ENCODE results near the gene ZSWIM1. TPM values are rescaled to one million over a fixed set of nuclear protein-coding genes. Genes with fewer than 3 reads are reported as not detected.

ZSWIM1 gene
- total and polyA plus RNA-seq, 2 of the 13 experiments (the other 11 are each of a cell fraction or from before 2014, with no cell fraction given), result 9.5 to 11.7 TPM

DNA sequence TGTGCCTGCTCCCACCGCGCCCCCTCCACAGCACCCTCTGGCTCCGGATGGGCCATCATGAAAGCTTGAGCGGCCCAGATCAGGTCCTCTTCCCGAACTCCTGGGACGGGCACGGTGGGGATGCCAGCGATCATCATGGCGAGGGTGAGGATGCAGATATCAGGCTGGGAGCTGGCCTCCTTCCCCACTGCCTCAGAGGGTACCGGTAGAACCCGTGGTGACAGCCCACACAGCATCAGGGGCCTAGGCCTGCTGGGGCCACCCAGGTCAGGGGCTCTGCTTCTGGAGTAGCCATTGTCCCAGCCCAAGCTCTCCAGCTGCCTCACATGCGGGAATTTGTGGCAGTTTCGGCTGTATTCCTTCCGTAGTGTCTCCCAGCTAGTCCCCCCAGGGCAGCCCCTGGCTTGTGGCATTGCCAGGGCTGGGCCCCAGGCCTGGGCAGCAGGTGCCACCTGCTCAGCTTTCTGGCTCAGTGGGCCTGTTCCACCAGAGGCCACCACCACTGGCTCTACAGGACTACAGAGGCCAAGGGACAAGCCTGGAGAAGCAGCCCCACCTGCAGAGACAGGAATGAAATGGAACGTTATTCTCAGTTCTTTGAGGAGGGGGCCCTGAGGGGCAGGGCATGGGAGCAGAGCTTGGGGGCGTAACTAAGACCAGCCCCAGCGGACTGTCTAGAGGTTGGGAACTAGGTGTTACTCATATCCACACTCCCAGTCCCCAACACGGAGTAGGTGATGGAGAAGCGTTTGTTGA, 5.7 kb downstream of the ZSWIM1 start (continued):
- TF ChIP-seq KIAA2018 (CRISPR knock-in tag; IDR thresholded peaks at IDR 0.05; ENCODE audit: borderline replicate concordance) (no peak), HDAC2 (CRISPR knock-in tag; IDR thresholded peaks at IDR 0.05) (no peak), ZMAT3 (CRISPR knock-in tag; conservative IDR thresholded peaks at IDR 0.05) (no peak), ZNF253 (CRISPR knock-in tag; IDR thresholded peaks at IDR 0.05; ENCODE audit: borderline replicate concordance) (no peak), PBX3 (CRISPR knock-in tag; IDR thresholded peaks at IDR 0.05; ENCODE audit: borderline replicate concordance) (no peak), ONECUT2 (CRISPR knock-in tag; IDR thresholded peaks at IDR 0.05) (no peak), RBFOX2 (IDR thresholded peaks at IDR 0.05; ENCODE audit: low read depth, low read length) (peak; percentile 71; the same call in 1 of the 2 replicates), HNRNPLL (IDR thresholded peaks at IDR 0.05; ENCODE audit: low read depth, low read length, poor library complexity, severe bottlenecking) (peak; percentile 15), PAX8 (CRISPR knock-in tag; IDR thresholded peaks at IDR 0.05; ENCODE audit: borderline replicate concordance) (no peak), POLR2A (IDR thresholded peaks at IDR 0.05; ENCODE audit: insufficient read depth in 1 of 2, low read depth in 2 of 2, low read length in 2 of 2) (peak in 1 of 2 experiments; percentile 47; a peak in 2 of 4 replicates), SCMH1 (CRISPR knock-in tag; IDR thresholded peaks at IDR 0.05; ENCODE audit: borderline replicate concordance) (no peak), JUND (CRISPR knock-in tag; IDR thresholded peaks at IDR 0.05) (no peak), PLRG1 (conservative IDR thresholded peaks at IDR 0.05) (no peak), ZBTB2 (CRISPR knock-in tag; IDR thresholded peaks at IDR 0.05; ENCODE audit: low read depth) (no peak), NRL (CRISPR knock-in tag; IDR thresholded peaks at IDR 0.05; ENCODE audit: borderline replicate concordance) (0 out of 2 replicates have a peak, but pooled peaks have one; percentile 45), LCORL (IDR thresholded peaks at IDR 0.05) (no peak), LCORL (CRISPR knock-in tag; IDR thresholded peaks at IDR 0.05) (no peak)
- TF ChIP-seq, protein P1, sequence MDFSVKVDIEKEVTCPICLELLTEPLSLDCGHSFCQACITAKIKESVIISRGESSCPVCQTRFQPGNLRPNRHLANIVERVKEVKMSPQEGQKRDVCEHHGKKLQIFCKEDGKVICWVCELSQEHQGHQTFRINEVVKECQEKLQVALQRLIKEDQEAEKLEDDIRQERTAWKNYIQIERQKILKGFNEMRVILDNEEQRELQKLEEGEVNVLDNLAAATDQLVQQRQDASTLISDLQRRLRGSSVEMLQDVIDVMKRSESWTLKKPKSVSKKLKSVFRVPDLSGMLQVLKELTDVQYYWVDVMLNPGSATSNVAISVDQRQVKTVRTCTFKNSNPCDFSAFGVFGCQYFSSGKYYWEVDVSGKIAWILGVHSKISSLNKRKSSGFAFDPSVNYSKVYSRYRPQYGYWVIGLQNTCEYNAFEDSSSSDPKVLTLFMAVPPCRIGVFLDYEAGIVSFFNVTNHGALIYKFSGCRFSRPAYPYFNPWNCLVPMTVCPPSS (IDR thresholded peaks at IDR 0.05), result no peak
